K562 (cell line): ENCODE measurements around the gene PCDHA9. TPM values are rescaled to one million over a fixed set of nuclear protein-coding genes. Genes with fewer than 3 reads are reported as not detected.
"Not testable (repeated sequence)": the region's sequence is repeated elsewhere in the genome, so short reads cannot be mapped to it uniquely, and the experiment has no call there.

Experiments
- ATAC-seq: fragments of 200-7000 bp; cut with Tn5 transposase; 3 replicates; pipeline ENCODE4 v1.9.1; 2020; ENCODE audit warnings: moderate library complexity
- BruUV-seq: library from RNA; stranded (reverse); fragments of 400-500 nt; replicated peaks from 2 replicates; lab custom pipeline; 2021; lab: Mats Ljungman, UMichigan
- CTCF ChIA-PET: fragments of 300-600 bp; formaldehyde crosslinking; extraction: SDS; loops from one replicate; lab custom pipeline; 2021; ENCODE audit warnings: low intra/inter-chr PET ratio; lab: Yijun Ruan, JAX
- POLR2A ChIA-PET: fragments of 300-600, 350-650 bp; sonication (Branson Sonifier 250); formaldehyde crosslinking; extraction: SDS; loops from one replicate; lab custom pipeline; 2021; ENCODE audit warnings: antibody characterized with exemption, inconsistent platforms; lab: Yijun Ruan, JAX
- DNase-seq, 4 experiments: peaks; one replicate each; pipeline versions ENCODE4 v3.0.0 to v3.0.0-alpha.2; 2011 to 2018; ENCODE audit warnings: low spot score in 3 of 4, mixed read lengths in 3 of 4; ENCODE audit errors: extremely low read depth in 1 of 4
- FAIRE-seq: peaks from 2 replicates; lab custom pipeline; 2011; peaks lifted over from hg19 to GRCh38; lab: Jason Lieb, UNC
- H2AFZ ChIP-seq: 2 replicates; pipeline ENCODE4 v1.6.0; 2011; ENCODE audit warnings: low read depth, low read length, control low read depth, inconsistent platforms
- H3K27ac ChIP-seq: fragments of 200-600 bp; 3 replicates; pipeline ENCODE4 v1.8.0; 2011; ENCODE audit warnings: low read depth, mild to moderate bottlenecking, control low read depth, inconsistent platforms, low read length, moderate library complexity, mixed read lengths; ENCODE audit errors: extremely low read depth
- H3K27me3 ChIP-seq, 2 experiments: fragments of 300-600 bp in 1 of 2; 2 replicates in 1 of 2; 3 replicates in 1 of 2; pipeline versions ENCODE4 v1.6.0 to v1.8.0; 2011; ENCODE audit warnings: inconsistent platforms in 2 of 2, low read length in 2 of 2, mild to moderate bottlenecking in 1 of 2, mixed read lengths in 1 of 2, moderate library complexity in 1 of 2; ENCODE audit not compliant: control insufficient read depth in 2 of 2, insufficient read depth in 2 of 2
- H3K36me3 ChIP-seq: fragments of 300-600 bp; 3 replicates; pipeline ENCODE4 v1.8.0; 2011; ENCODE audit warnings: mild to moderate bottlenecking, low read length, inconsistent platforms; ENCODE audit not compliant: control insufficient read depth, insufficient read depth
- H3K4me1 ChIP-seq, 2 experiments: fragments of 200-600 bp in 1 of 2; replicated peaks in 1 of 2; 2 replicates in 1 of 2; 3 replicates in 1 of 2; pipeline versions ENCODE4 v1.5.1 to v1.8.0; 2011; ENCODE audit warnings: inconsistent platforms in 2 of 2, low read length in 2 of 2, mild to moderate bottlenecking in 1 of 2, mixed read lengths in 1 of 2, moderate library complexity in 1 of 2; ENCODE audit not compliant: control insufficient read depth in 2 of 2, insufficient read depth in 2 of 2
- H3K4me2 ChIP-seq: 2 replicates; pipeline ENCODE4 v1.6.1; 2011; ENCODE audit warnings: low read length, control low read depth, inconsistent platforms, mixed read lengths; ENCODE audit not compliant: insufficient read depth
- H3K4me3 ChIP-seq: fragments of 200-600 bp; sonication (generic), shearing (Covaris generic); 2 replicates; pipeline ENCODE4 v1.5.1; 2016; ENCODE audit warnings: control low read depth, inconsistent platforms
- H3K79me2 ChIP-seq: fragments of 200-600 bp; 3 replicates; pipeline ENCODE4 v1.8.0; 2011; ENCODE audit warnings: low read length, inconsistent platforms; ENCODE audit not compliant: control insufficient read depth, insufficient read depth
- H3K9ac ChIP-seq, 2 experiments: 2 replicates each; pipeline versions ENCODE4 v1.6.0 to v1.6.1; 2011; ENCODE audit warnings: low read depth in 2 of 2, low read length in 2 of 2, control low read depth in 1 of 2, inconsistent platforms in 1 of 2, mild to moderate bottlenecking in 1 of 2, mixed read lengths in 1 of 2; ENCODE audit not compliant: insufficient read depth in 1 of 2
- H3K9me1 ChIP-seq: one replicate; pipeline ENCODE4 v1.6.0; 2011; ENCODE audit warnings: inconsistent platforms, mild to moderate bottlenecking, low read length, moderate library complexity; ENCODE audit not compliant: control insufficient read depth, insufficient read depth
- H3K9me3 ChIP-seq: replicated peaks from 2 replicates; pipeline ENCODE4 v1.5.1; 2011; ENCODE audit warnings: low read depth, low read length, inconsistent platforms; ENCODE audit not compliant: control insufficient read depth, insufficient read depth
- H4K20me1 ChIP-seq: replicated peaks from 2 replicates; pipeline ENCODE4 v1.6.1; 2011; ENCODE audit warnings: low read length, inconsistent platforms, mixed read lengths; ENCODE audit not compliant: control insufficient read depth, insufficient read depth
- HNRNPUL1 ChIP-seq: fragments of 200-400 bp; formaldehyde crosslinking; IDR thresholded peaks from 2 replicates; pipeline ENCODE4 v1.6.1; 2017; ENCODE audit warnings: low read length
- MTF1 ChIP-seq: fragments of 250-450 bp; sonication (Bioruptor Pico); IDR thresholded peaks from 2 replicates; pipeline ENCODE4 v1.9.0; 2021; ENCODE audit warnings: moderate library complexity, mild to moderate bottlenecking, inconsistent platforms, borderline replicate concordance
- WGBS: fragments of 100-300 bp; shearing (Covaris generic); methylation state at CpG from one replicate; pipeline ENCODE4 v1.1.6; 2016; ENCODE audit warnings: low coverage, mixed read lengths; ENCODE audit not compliant: insufficient coverage; ENCODE audit errors: missing lambda C conversion rate; 5-methylcytosine and 5-hydroxymethylcytosine counted together
- in situ Hi-C: fragments of 300-500 bp; cut with MboI; formaldehyde crosslinking; loops from 4 replicates; pipeline ENCODE4 v1.15.0; 2018; ENCODE audit warnings: inconsistent platforms, mixed read lengths
- intact Hi-C: fragments of 100-400 bp; cut with micrococcal nuclease; formaldehyde crosslinking; loops from 2 replicates; pipeline ENCODE4 v1.14.2; 2022
- polyA plus RNA-seq, 8 experiments: library from polyadenylated mRNA; depleted of rRNA in 4 of 8; stranded (reverse) in 5 of 8; unstranded in 3 of 8; fragments of >200 nt; fragmentation: Nextera tagmentation in 2 of 8; fragmentation: Illumina TruSeq in 1 of 8; extraction: Ambion mirVana in 2 of 8; extraction: Trizol in 1 of 8; gene quantifications; 2 replicates each; pipeline versions ENCODE4 v1.2.1 to v1.2.3, GENCODE V29; 2011 to 2014; ENCODE audit warnings: inconsistent platforms in 1 of 8, missing spikeins in 1 of 8
- total RNA-seq, 7 experiments: library from RNA; depleted of rRNA in 6 of 7; stranded (reverse); fragments of >200 nt in 6 of 7; fragmentation: Illumina TruSeq in 2 of 7; extraction: Trizol in 2 of 7; gene quantifications; 2 replicates each; pipeline versions ENCODE4 v1.2.1 to v1.2.3, GENCODE V29; 2011 to 2021; ENCODE audit warnings: low replicate concordance in 1 of 7
- TF ChIP-seq, protein P1 (sequence below), 2 experiments: IDR thresholded peaks in 1 of 2; conservative IDR thresholded peaks in 1 of 2; 2 replicates each; pipeline ENCODE4 v1.6.1; 2016; ENCODE audit warnings: low read depth in 2 of 2, mild to moderate bottlenecking in 1 of 2, missing compliant biosample characterization in 1 of 2, missing genetic modification characterization in 1 of 2, moderate library complexity in 1 of 2
- TF ChIP-seq, protein P2 (sequence below), 2 experiments: fragments of 450-650 bp; IDR thresholded peaks; 2 replicates each; pipeline ENCODE4 v1.6.1; 2016
- TF ChIP-seq, protein P3 (sequence below): sonication (generic); formaldehyde crosslinking; IDR thresholded peaks from 2 replicates; pipeline ENCODE4 v1.8.0; 2023; ENCODE audit warnings: mild to moderate bottlenecking, missing genetic modification reagents

Gene PCDHA9
- total and polyA plus RNA-seq, 9 of the 15 experiments (the other 6 are each of a cell fraction or from before 2014, with no cell fraction given), result not detected

DNA sequence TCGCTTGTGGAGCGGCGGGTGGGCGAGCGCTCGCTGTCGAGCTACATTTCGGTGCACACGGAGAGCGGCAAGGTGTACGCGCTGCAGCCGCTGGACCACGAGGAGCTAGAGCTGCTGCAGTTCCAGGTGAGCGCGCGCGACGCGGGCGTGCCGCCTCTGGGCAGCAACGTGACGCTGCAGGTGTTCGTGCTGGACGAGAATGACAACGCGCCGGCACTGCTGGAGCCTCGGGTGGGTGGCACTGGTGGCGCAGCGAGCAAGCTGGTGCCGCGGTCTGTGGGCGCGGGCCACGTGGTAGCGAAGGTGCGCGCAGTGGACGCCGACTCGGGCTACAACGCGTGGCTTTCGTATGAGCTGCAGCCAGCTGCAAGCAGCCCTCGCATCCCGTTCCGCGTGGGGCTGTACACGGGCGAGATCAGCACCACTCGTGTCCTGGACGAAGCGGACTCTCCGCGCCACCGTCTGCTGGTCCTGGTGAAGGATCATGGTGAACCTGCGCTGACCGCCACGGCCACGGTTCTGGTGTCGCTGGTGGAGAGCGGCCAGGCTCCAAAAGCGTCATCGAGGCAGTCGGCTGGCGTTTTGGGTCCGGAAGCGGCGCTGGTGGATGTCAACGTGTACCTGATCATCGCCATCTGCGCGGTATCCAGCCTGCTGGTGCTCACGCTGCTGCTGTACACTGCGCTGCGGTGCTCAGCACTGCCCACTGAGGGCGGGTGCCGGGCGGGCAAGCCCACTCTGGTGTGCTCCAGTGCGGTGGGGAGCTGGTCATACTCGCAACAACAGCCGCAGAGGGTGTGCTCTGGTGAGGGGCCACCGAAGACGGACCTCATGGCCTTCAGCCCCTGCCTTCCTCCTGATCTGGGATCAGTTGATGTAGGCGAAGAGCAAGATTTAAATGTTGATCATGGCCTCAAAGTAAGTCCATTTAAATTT is 5.1 kb upstream of the PCDHA9 start:
- Histone ChIP-seq H3K36me3 (no peaks in the 10 kb centered on the region), H3K4me3 (no peak overlapping the region), H4K20me1 (no peaks in the 10 kb centered on the region), H3K4me1 (peaks cover 0 to 3% of the 10 kb centered on the region in 2 experiments; a peak in 1 of 5 replicates), H3K27me3 (no peaks in the 10 kb centered on the region), H3K9me1 (no peaks in the 10 kb centered on the region), H3K9ac (no peak overlapping the region), H3K4me2 (no peak overlapping the region), H3K27ac (no peak overlapping the region), H2AFZ (no peak overlapping the region), H3K9me3 (no peaks in the 10 kb centered on the region)
- 34% methylated on average over 66 of the region's 87 CpGs for WGBS
- ATAC-seq (no peak), DNase-seq (no peak), FAIRE-seq (no peak)
- in situ Hi-C loops, result no loop called here
- CTCF ChIA-PET, result no interaction called here
- BruUV-seq, result no TSS peak
- POLR2A ChIA-PET, result no interaction called here
- TF ChIP-seq, protein P1, sequence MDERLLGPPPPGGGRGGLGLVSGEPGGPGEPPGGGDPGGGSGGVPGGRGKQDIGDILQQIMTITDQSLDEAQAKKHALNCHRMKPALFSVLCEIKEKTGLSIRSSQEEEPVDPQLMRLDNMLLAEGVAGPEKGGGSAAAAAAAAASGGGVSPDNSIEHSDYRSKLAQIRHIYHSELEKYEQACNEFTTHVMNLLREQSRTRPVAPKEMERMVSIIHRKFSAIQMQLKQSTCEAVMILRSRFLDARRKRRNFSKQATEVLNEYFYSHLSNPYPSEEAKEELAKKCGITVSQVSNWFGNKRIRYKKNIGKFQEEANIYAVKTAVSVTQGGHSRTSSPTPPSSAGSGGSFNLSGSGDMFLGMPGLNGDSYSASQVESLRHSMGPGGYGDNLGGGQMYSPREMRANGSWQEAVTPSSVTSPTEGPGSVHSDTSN (CRISPR knock-in tag; IDR thresholded peaks at IDR 0.05; ENCODE audit: low read depth), result no peak
- TF ChIP-seq, protein P1 (tag; conservative IDR thresholded peaks at IDR 0.05; ENCODE audit: low read depth), result no peak
- TF ChIP-seq MTF1 (CRISPR knock-in tag) (no peak), HNRNPUL1 (no peak)
- TF ChIP-seq, protein P2, sequence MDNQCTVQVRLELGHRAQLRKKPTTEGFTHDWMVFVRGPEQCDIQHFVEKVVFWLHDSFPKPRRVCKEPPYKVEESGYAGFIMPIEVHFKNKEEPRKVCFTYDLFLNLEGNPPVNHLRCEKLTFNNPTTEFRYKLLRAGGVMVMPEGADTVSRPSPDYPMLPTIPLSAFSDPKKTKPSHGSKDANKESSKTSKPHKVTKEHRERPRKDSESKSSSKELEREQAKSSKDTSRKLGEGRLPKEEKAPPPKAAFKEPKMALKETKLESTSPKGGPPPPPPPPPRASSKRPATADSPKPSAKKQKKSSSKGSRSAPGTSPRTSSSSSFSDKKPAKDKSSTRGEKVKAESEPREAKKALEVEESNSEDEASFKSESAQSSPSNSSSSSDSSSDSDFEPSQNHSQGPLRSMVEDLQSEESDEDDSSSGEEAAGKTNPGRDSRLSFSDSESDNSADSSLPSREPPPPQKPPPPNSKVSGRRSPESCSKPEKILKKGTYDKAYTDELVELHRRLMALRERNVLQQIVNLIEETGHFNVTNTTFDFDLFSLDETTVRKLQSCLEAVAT (IDR thresholded peaks at IDR 0.05), result no peak
- TF ChIP-seq, protein P3, sequence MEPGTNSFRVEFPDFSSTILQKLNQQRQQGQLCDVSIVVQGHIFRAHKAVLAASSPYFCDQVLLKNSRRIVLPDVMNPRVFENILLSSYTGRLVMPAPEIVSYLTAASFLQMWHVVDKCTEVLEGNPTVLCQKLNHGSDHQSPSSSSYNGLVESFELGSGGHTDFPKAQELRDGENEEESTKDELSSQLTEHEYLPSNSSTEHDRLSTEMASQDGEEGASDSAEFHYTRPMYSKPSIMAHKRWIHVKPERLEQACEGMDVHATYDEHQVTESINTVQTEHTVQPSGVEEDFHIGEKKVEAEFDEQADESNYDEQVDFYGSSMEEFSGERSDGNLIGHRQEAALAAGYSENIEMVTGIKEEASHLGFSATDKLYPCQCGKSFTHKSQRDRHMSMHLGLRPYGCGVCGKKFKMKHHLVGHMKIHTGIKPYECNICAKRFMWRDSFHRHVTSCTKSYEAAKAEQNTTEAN, result no peak
- TF ChIP-seq, all 486 proteins: peak for 0
- intact Hi-C loops, result no loop called here
- H3K79me2 ChIP-seq, result no peaks in the 10 kb centered on the region

DNA sequence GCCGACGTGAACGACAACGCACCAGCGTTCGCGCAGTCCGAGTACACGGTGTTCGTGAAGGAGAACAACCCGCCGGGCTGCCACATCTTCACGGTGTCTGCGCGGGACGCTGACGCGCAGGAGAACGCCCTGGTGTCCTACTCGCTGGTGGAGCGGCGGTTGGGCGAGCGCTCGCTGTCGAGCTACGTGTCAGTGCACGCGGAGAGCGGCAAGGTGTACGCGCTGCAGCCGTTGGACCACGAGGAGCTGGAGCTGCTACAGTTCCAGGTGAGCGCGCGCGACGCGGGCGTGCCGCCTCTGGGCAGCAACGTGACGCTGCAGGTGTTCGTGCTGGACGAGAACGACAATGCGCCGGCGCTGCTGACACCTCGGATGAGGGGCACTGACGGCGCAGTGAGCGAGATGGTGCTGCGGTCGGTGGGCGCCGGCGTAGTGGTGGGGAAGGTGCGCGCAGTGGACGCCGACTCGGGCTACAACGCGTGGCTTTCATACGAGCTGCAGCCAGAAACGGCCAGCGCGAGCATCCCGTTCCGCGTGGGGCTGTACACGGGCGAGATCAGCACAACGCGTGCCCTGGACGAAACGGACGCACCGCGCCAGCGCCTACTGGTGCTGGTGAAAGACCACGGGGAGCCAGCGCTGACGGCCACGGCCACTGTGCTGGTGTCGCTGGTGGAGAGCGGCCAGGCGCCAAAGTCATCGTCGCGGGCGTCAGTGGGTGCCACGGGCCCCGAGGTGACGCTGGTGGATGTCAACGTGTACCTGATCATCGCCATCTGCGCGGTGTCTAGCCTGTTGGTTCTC is 1.9 kb downstream of the PCDHA9 start:
- POLR2A ChIA-PET, DNase-seq, intact Hi-C loops, H2AFZ ChIP-seq, ATAC-seq, H3K9me1 ChIP-seq, H3K9me3 ChIP-seq, H4K20me1 ChIP-seq, H3K4me2 ChIP-seq, H3K27me3 ChIP-seq, CTCF ChIA-PET, H3K79me2 ChIP-seq, H3K9ac ChIP-seq, in situ Hi-C loops, H3K27ac ChIP-seq, FAIRE-seq, H3K4me1 ChIP-seq, BruUV-seq, H3K36me3 ChIP-seq, H3K4me3 ChIP-seq: not testable (repeated sequence)
- WGBS, result 20% methylated on average over 55 of the region's 101 CpGs
